Activated T-helper 2 cell treated with anti-CD3 and anti-CD28 coated beads, Interferon-gamma antibody, Interleukin-2, Interleukin-4, amounts not matched to agents 10 μg/mL and 5 μg/mL and 100 μg/mL, durations not matched to agents 14 hours and 24 hours and 36 hours (primary cell): Measurements from ENCODE around the gene CNP. TPM values are rescaled to one million over a fixed set of nuclear protein-coding genes. Genes with fewer than 3 reads are reported as not detected.
A peak's percentile ranks its signal among the peaks of the same experiment; 100 is the strongest.
"Not testable (repeated sequence)": the region's sequence is repeated elsewhere in the genome, so short reads cannot be mapped to it uniquely, and the experiment has no call there.

Source experiments
- DNase-seq: peaks from one replicate; pipeline ENCODE4 v3.0.0; 2021; ENCODE audit warnings: low spot score
- H3K27ac Mint-ChIP-seq: one replicate; pipeline ENCODE4 v1.8.0; 2021; ENCODE audit warnings: mixed read lengths
- H3K27me3 Mint-ChIP-seq: one replicate; pipeline ENCODE4 v1.8.0; 2021; ENCODE audit warnings: low read depth, mixed read lengths
- H3K36me3 Mint-ChIP-seq: one replicate; pipeline ENCODE4 v1.8.0; 2021; ENCODE audit warnings: low read depth, mixed read lengths
- H3K4me1 Mint-ChIP-seq: one replicate; pipeline ENCODE4 v1.8.0; 2021; ENCODE audit warnings: low read depth, mixed read lengths
- H3K4me3 Mint-ChIP-seq: one replicate; pipeline ENCODE4 v1.8.0; 2021; ENCODE audit warnings: low read depth, mild to moderate bottlenecking, moderate library complexity, mixed read lengths
- H3K9me3 Mint-ChIP-seq: one replicate; pipeline ENCODE4 v1.8.0; 2021; ENCODE audit warnings: mixed read lengths
- intact Hi-C: fragments of 100-400 bp; cut with micrococcal nuclease; formaldehyde crosslinking; loops from one replicate; pipeline ENCODE4 v1.15.1; 2023
- total RNA-seq: library from RNA; stranded (reverse); gene quantifications from 2 replicates; pipeline ENCODE4 v1.2.3, GENCODE V29; 2022

Gene CNP
- total RNA-seq, 1 donor from 2014 or later, result 77.3 TPM

DNA sequence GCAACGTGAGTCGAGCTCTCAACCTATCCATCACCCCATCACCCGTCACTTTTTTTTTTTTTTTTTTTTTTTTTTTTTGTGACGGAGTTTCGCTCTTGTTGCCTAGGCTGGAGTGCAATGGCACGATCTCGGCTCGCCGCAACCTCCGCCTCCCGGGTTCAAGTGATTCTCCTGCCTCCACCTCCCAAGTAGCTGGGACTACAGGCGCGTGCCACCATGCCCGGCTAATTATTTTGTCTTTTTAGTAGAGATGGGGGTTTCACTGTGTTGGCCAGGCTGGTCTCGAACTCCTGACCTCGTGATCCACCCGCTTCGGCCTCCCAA, 35.8 kb upstream of the CNP start:
- peak overlapping the region; percentile 95 for H3K4me3 Mint-ChIP-seq
- intact Hi-C loops, result loop anchor here (1.0 to 5.0 kb wide), 3 partner anchors 11 to 63 kb away; partner anchors contain the start of gene KLHL11
- peak overlapping the region; percentile 95 for H3K27ac Mint-ChIP-seq
- H3K9me3 Mint-ChIP-seq, H3K27me3 Mint-ChIP-seq, H3K36me3 Mint-ChIP-seq, DNase-seq: not testable (repeated sequence)
- H3K4me1 Mint-ChIP-seq, result peaks cover 41% of the 10 kb centered on the region

- H3K27me3 Mint-ChIP-seq, H3K27ac Mint-ChIP-seq, H3K9me3 Mint-ChIP-seq, DNase-seq, H3K36me3 Mint-ChIP-seq: not testable (repeated sequence)
- Mint-ChIP-seq H3K4me3 (peak overlapping the region; percentile 19), H3K4me1 (peaks cover 39% of the 10 kb centered on the region)
- intact Hi-C loops, result loop anchor here (2.0 to 5.0 kb wide), 2 partner anchors 33 to 64 kb away; partner anchors contain the start of gene KLHL11
Measured at GRCh38 chr17:41931715-41932114, 34.9 kb upstream of the CNP start.

DNA sequence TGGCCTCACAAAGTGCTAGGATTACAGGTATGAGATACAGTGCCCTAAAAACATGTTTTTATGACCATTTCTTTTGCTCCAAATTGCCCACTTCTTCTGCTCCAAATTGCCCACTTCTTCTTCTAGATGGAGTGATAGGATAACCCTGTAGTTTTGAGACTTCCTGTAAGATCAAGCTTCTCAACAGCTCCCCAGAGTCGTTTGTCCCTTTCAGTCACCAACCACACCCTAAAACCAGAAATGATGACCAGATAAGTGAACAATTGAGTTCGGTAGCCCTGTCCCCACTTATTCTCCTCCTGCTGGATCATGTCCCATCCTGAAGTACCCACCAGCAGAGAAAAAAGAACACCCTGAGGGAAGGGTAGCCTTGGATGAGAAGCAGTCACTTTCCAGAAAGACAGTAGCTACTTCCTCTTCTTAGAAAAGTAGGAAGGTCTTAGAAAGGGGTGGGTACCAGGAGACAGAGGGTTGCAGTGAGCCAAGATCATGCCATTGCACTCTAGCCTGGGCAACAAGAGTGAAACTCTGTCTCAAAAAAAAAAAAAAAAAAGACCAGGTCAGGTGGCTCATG, 33.7 kb upstream of the CNP start:
- no peak for DNase-seq
- H3K27ac Mint-ChIP-seq, result peak overlapping the region; percentile 77
- peaks cover 37% of the 10 kb centered on the region for H3K4me1 Mint-ChIP-seq
- no peaks in the 10 kb centered on the region for H3K9me3 Mint-ChIP-seq
- intact Hi-C loops, result loop anchor here (5.0 kb wide), 1 partner anchor 66 kb away; the partner anchor contains the start of gene KLHL11
- H3K4me3 Mint-ChIP-seq, result peak overlapping the region; percentile 45
- no peaks in the 10 kb centered on the region for H3K36me3 Mint-ChIP-seq
- H3K27me3 Mint-ChIP-seq, result no peaks in the 10 kb centered on the region

- peaks cover 20% of the 10 kb centered on the region for H3K4me1 Mint-ChIP-seq
Measured at GRCh38 chr17:41935641-41936040, 31.0 kb upstream of the CNP start.

DNA sequence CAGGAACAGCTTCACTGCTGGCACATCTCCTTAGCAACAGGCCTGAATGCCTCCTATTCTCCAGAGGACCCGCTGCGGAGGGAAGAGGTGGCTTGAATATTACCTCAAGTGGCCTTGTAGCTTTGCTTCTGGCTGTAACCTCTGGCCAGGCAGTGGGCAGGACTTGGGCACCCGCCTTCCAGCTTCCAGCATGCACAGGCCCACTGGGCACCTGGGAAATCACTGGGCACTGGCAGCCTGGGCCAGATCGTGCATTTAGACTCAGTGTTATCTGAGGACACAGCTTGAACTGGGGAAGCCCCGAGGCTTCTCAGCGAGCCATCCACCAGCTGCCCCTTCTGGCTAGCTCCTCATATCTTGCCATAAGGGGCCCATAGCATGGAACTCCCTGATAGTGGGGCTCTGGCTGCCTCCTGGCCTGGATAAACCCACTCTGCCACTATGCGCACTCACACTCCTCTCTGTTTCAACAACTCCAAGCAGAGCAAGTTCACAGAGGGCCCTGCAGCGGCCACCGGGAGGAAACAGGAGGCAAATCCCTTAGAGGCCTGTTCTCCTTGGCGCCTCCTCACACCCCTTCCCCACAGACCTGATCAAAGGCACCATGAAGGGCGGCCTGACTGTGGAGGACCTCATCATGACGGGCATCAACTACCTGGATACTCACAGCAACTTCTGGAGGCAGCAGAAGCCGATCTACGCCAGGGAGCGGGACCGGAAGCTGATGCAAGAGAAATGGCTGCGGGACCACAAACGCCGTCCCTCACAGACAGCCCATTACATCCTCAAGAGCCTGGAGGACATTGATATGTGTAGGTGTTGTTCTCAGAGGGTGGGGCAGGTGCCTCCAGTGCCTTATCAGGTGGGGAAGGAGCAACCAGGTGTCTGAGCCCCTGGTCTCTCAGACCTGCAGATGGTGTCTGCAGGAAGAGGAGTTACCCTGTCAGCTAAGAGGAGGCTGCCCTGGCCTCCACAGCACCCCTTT, 28.3 kb upstream of the CNP start:
- Mint-ChIP-seq H3K27ac (no peak overlapping the region), H3K36me3 (no peaks in the 10 kb centered on the region), H3K9me3 (no peaks in the 10 kb centered on the region), H3K4me3 (no peak overlapping the region), H3K4me1 (peaks cover 4% of the 10 kb centered on the region), H3K27me3 (no peaks in the 10 kb centered on the region)
- no peak for DNase-seq
- intact Hi-C loops, result no loop called here

More at GRCh38 chr17:41935641-41936040, 31.0 kb upstream of the CNP start:
- intact Hi-C loops, result no loop called here
- Mint-ChIP-seq H3K27me3 (no peaks in the 10 kb centered on the region), H3K4me3 (no peak overlapping the region), H3K27ac (no peak overlapping the region), H3K36me3 (no peaks in the 10 kb centered on the region), H3K9me3 (no peaks in the 10 kb centered on the region)
- DNase-seq, result no peak

DNA sequence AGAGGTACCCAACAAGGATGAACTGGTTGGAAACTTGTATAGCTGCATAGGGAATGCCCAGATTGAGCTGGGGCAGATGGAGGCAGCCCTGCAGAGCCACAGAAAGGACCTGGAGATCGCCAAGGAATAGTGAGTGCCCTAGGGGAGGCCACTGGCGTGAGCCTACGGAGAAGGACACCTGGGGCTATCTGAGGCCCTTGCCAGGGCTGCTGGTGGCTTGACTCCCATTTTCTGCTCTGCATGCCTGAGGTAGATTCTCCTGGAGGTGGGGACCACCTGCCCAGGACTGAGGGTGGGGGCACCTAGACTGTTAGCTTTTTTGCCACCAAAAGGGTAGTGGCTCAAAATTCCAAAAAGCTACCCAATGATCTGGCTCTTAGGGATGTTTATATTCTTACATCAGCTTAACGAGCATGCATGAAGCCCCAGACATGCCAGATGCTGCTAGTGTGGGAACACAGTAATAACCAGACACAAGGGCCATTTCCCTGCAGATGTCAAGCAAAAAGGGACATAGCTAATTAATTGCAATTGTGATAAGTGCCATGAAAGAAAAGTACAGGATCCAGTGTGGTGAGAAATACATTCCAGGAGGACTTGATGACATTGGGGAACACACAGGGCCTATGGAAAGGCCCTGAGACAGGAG, 27.4 kb upstream of the CNP start:
- Mint-ChIP-seq H3K36me3 (no peaks in the 10 kb centered on the region), H3K9me3 (no peaks in the 10 kb centered on the region), H3K4me1 (peaks cover 3% of the 10 kb centered on the region), H3K4me3 (no peak overlapping the region), H3K27me3 (no peaks in the 10 kb centered on the region), H3K27ac (no peak overlapping the region)
- intact Hi-C loops, result no loop called here
- no peak for DNase-seq

GRCh38 chr17:41939693-41940090, 26.9 kb upstream of the CNP start:
- Mint-ChIP-seq H3K36me3 (no peaks in the 10 kb centered on the region), H3K9me3 (no peaks in the 10 kb centered on the region), H3K4me3 (no peak overlapping the region), H3K27me3 (no peaks in the 10 kb centered on the region), H3K27ac (no peak overlapping the region), H3K4me1 (peaks cover 1% of the 10 kb centered on the region)
- intact Hi-C loops, result no loop called here
- no peak for DNase-seq

- intact Hi-C loops, result no loop called here
- no peak for DNase-seq
- no peaks in the 10 kb centered on the region for H3K9me3 Mint-ChIP-seq
Measured at GRCh38 chr17:41941168-41941567, 25.4 kb upstream of the CNP start.

DNA sequence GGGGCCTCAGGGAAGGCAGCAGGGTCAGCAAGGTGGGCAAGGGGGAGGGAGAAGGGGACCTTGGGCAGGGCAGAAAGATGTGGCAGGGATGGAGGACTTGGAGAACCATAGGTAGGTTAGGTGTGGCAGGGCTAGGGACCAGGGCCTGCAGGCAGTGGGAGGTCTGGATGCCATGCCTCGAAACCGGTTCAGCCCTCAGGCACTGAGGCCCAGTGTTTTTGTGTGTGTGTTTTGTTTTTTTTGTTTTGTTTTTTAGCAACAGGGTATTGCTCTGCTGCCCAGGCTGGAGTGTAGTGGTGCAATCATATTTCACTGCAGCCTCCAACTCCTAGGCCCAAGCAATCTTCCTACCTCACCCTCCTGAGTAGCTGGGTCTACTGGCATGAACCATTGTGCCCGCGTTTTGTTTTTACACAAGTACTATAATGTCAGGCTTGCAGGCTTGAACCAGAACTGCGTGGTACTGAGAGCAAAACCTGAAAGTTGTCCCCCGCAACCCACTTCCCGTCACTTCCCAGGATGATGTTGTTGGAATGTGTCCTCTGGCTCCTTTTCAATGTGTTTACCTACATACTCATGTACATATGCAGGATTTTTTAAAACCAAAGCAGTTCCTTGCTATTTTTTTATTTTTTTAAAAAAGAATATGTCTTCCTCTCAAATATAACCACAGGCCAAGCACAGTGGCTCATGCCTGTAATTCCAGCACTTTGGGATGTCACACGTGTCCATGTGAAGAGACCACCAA, 23.8 kb upstream of the CNP start:
- intact Hi-C loops, result no loop called here
- no peaks in the 10 kb centered on the region for H3K4me1 Mint-ChIP-seq

More at GRCh38 chr17:41941168-41941567, 25.4 kb upstream of the CNP start:
- H3K4me3 Mint-ChIP-seq, result no peak overlapping the region
- no peaks in the 10 kb centered on the region for H3K36me3 Mint-ChIP-seq
- H3K27ac Mint-ChIP-seq, result no peak overlapping the region
- no peaks in the 10 kb centered on the region for H3K4me1 Mint-ChIP-seq
- no peaks in the 10 kb centered on the region for H3K27me3 Mint-ChIP-seq

GRCh38 chr17:41943492-41943891, 23.1 kb upstream of the CNP start:
- Mint-ChIP-seq H3K9me3 (no peaks in the 10 kb centered on the region), H3K27me3 (no peaks in the 10 kb centered on the region), H3K27ac (no peak overlapping the region)

More for the DNA sequence above, 23.8 kb upstream of the CNP start:
- no peak for DNase-seq
- Mint-ChIP-seq H3K27ac (no peak overlapping the region), H3K4me3 (no peak overlapping the region), H3K9me3 (no peaks in the 10 kb centered on the region), H3K27me3 (no peaks in the 10 kb centered on the region), H3K36me3 (no peaks in the 10 kb centered on the region)

DNA sequence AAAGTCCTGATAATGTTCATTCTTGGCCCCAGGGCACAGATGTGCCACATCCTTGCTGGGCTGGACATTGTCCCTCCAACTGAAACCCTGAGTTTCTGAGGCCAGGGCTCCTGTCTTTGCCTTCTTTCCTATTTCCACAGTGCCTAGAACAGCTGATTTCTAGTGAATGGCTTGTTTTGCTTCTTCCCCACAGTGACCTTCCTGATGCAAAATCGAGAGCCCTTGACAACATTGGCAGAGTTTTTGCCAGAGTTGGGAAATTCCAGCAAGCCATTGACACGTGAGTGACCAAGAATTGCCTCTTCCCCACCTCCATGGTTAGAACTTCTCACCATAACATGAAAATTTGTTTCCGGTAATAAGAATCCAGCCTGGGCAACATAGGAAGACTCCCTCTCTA, 21.7 kb upstream of the CNP start:
- intact Hi-C loops, result no loop called here
- H3K36me3 Mint-ChIP-seq, result no peaks in the 10 kb centered on the region
- no peaks in the 10 kb centered on the region for H3K9me3 Mint-ChIP-seq
- no peak overlapping the region for H3K27ac Mint-ChIP-seq
- H3K27me3 Mint-ChIP-seq, result no peaks in the 10 kb centered on the region
- DNase-seq, result no peak
- H3K4me1 Mint-ChIP-seq, result no peaks in the 10 kb centered on the region
- H3K4me3 Mint-ChIP-seq, result no peak overlapping the region

More at GRCh38 chr17:41943492-41943891, 23.1 kb upstream of the CNP start:
- no peaks in the 10 kb centered on the region for H3K4me1 Mint-ChIP-seq
- no peak overlapping the region for H3K4me3 Mint-ChIP-seq
- intact Hi-C loops, result no loop called here
- no peaks in the 10 kb centered on the region for H3K36me3 Mint-ChIP-seq
- no peak for DNase-seq

DNA sequence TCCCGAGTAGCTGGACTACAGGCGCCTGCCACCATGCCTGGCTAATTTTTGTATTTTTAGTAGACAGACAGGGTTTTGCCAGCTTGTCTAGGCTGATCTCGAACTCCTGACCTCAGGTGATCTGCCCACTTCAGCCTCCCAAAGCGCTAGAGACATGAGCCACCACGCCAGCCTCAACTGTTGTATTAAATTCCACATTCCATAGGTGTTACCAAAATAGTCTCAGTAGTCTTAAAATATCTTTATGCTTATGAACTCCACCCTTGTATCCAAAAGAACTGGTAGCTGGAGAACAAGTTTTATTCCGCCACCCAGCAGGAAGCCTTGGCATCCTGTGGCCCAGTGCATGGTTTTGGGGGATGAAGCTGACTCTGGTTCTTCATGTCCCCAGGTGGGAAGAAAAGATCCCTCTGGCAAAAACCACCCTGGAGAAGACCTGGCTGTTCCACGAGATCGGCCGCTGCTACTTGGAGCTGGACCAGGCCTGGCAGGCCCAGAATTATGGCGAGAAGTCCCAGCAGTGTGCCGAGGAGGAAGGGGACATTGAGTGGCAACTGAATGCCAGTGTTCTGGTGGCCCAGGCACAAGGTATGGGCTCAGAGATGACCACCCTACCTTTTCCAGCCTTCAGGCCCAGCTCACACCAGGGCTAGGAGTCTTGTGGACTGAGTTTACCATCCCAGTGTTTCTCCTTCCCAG, 17.7 kb upstream of the CNP start:
- H3K4me1 Mint-ChIP-seq, result no peaks in the 10 kb centered on the region
- no peak for DNase-seq
- intact Hi-C loops, result no loop called here
- no peaks in the 10 kb centered on the region for H3K9me3 Mint-ChIP-seq
- no peaks in the 10 kb centered on the region for H3K36me3 Mint-ChIP-seq
- H3K4me3 Mint-ChIP-seq, result no peak overlapping the region
- no peak overlapping the region for H3K27ac Mint-ChIP-seq
- H3K27me3 Mint-ChIP-seq, result no peaks in the 10 kb centered on the region
